ENCODE data around the gene SPTLC2.

SPTLC2 gene

GRCh38 chr14:77648520-77649200, 32.2 kb upstream of the SPTLC2 start:
- TF ChIP-seq EZH2phosphoT487 (IDR thresholded peaks at IDR 0.05; ENCODE audit: low read depth) = no peak
- TF ChIP-seq CTCF (IDR thresholded peaks at IDR 0.05; ENCODE audit: low read depth, low read length) = no peak
- H3K4me2 ChIP-seq (ENCODE audit: low read length) = no peak overlapping the region
- H3K9me3 ChIP-seq (ENCODE audit: insufficient read depth, low read length) = no peaks in the 10 kb centered on the region
- no peak overlapping the region for H2AFZ ChIP-seq (ENCODE audit: low read depth, low read length)
- H3K4me1 ChIP-seq (ENCODE audit: low read length) = no peaks in the 10 kb centered on the region
- no peaks in the 10 kb centered on the region for H3K36me3 ChIP-seq (replicated peaks; ENCODE audit: low read depth, low read length)
- H3K4me3 ChIP-seq (ENCODE audit: low read length) = no peak overlapping the region
- no peaks in the 10 kb centered on the region for H3K27me3 ChIP-seq (ENCODE audit: low read depth, low read length)
- H4K20me1 ChIP-seq (ENCODE audit: insufficient read depth, low read length) = no peaks in the 10 kb centered on the region
- no peaks in the 10 kb centered on the region for H3K79me2 ChIP-seq (ENCODE audit: low read length)
- H3K27ac ChIP-seq (ENCODE audit: low read length) = no peak overlapping the region
- no peak overlapping the region for H3K9ac ChIP-seq (ENCODE audit: low read length)

GRCh38 chr14:77647853-77648252, 31.4 kb upstream of the SPTLC2 start:
- no peak for TF ChIP-seq CTCF (IDR thresholded peaks at IDR 0.05; ENCODE audit: low read depth, low read length)
- no peak for TF ChIP-seq EZH2phosphoT487 (IDR thresholded peaks at IDR 0.05; ENCODE audit: low read depth)
- no peaks in the 10 kb centered on the region for H3K36me3 ChIP-seq (replicated peaks; ENCODE audit: low read depth, low read length)
- no peak overlapping the region for H3K27ac ChIP-seq (ENCODE audit: low read length)
- no peaks in the 10 kb centered on the region for H3K79me2 ChIP-seq (ENCODE audit: low read length)
- no peaks in the 10 kb centered on the region for H3K4me1 ChIP-seq (ENCODE audit: low read length)
- no peak overlapping the region for H3K4me3 ChIP-seq (ENCODE audit: low read length)
- no peak overlapping the region for H2AFZ ChIP-seq (ENCODE audit: low read depth, low read length)
- no peak overlapping the region for H3K4me2 ChIP-seq (ENCODE audit: low read length)
- no peaks in the 10 kb centered on the region for H3K27me3 ChIP-seq (ENCODE audit: low read depth, low read length)
- no peaks in the 10 kb centered on the region for H3K9me3 ChIP-seq (ENCODE audit: insufficient read depth, low read length)
- no peaks in the 10 kb centered on the region for H4K20me1 ChIP-seq (ENCODE audit: insufficient read depth, low read length)
- H3K9ac ChIP-seq (ENCODE audit: low read length) = no peak overlapping the region

- TF ChIP-seq CTCF (IDR thresholded peaks at IDR 0.05; ENCODE audit: low read depth, low read length) (no peak), EZH2phosphoT487 (IDR thresholded peaks at IDR 0.05; ENCODE audit: low read depth) (no peak)
- H3K4me3 ChIP-seq (ENCODE audit: low read length) = no peak overlapping the region
- no peak overlapping the region for H3K27ac ChIP-seq (ENCODE audit: low read length)
- no peak overlapping the region for H3K9ac ChIP-seq (ENCODE audit: low read length)
- no peaks in the 10 kb centered on the region for H3K79me2 ChIP-seq (ENCODE audit: low read length)
- H3K4me1 ChIP-seq (ENCODE audit: low read length) = no peaks in the 10 kb centered on the region; the same call in 1 of the 2 replicates
- no peaks in the 10 kb centered on the region for H4K20me1 ChIP-seq (ENCODE audit: insufficient read depth, low read length)
- H3K9me3 ChIP-seq (ENCODE audit: insufficient read depth, low read length) = no peaks in the 10 kb centered on the region
- H2AFZ ChIP-seq (ENCODE audit: low read depth, low read length) = no peak overlapping the region
- no peaks in the 10 kb centered on the region for H3K27me3 ChIP-seq (ENCODE audit: low read depth, low read length)
- H3K36me3 ChIP-seq (replicated peaks; ENCODE audit: low read depth, low read length) = no peaks in the 10 kb centered on the region
- H3K4me2 ChIP-seq (ENCODE audit: low read length) = no peak overlapping the region
Observed at GRCh38 chr14:77646907-77647306, 30.5 kb upstream of the SPTLC2 start.

GRCh38 chr14:77645520-77646230, 29.2 kb upstream of the SPTLC2 start:
- no peak overlapping the region for H3K9ac ChIP-seq (ENCODE audit: low read length)

More at GRCh38 chr14:77645520-77646230, 29.2 kb upstream of the SPTLC2 start:
- no peak overlapping the region for H3K27ac ChIP-seq (ENCODE audit: low read length)
- no peaks in the 10 kb centered on the region for H3K79me2 ChIP-seq (ENCODE audit: low read length)
- no peak for TF ChIP-seq EZH2phosphoT487 (IDR thresholded peaks at IDR 0.05; ENCODE audit: low read depth)
- TF ChIP-seq CTCF (IDR thresholded peaks at IDR 0.05; ENCODE audit: low read depth, low read length) = no peak
- no peaks in the 10 kb centered on the region for H3K36me3 ChIP-seq (replicated peaks; ENCODE audit: low read depth, low read length)
- H3K4me3 ChIP-seq (ENCODE audit: low read length) = no peak overlapping the region
- no peaks in the 10 kb centered on the region for H4K20me1 ChIP-seq (ENCODE audit: insufficient read depth, low read length)
- H3K4me1 ChIP-seq (ENCODE audit: low read length) = peaks cover 11% of the 10 kb centered on the region
- H3K4me2 ChIP-seq (ENCODE audit: low read length) = no peak overlapping the region
- H3K27me3 ChIP-seq (ENCODE audit: low read depth, low read length) = no peaks in the 10 kb centered on the region
- no peaks in the 10 kb centered on the region for H3K9me3 ChIP-seq (ENCODE audit: insufficient read depth, low read length)
- no peak overlapping the region for H2AFZ ChIP-seq (ENCODE audit: low read depth, low read length)

Data from OCI-LY3 (cell line).